ENCODE measurements around the gene PCCA. TPM values are rescaled to one million over a fixed set of nuclear protein-coding genes. Genes with fewer than 3 reads are reported as not detected.
A peak's percentile ranks its signal among the peaks of the same experiment; 100 is the strongest.

Gene PCCA
- polyA plus RNA-seq, 1 experiment = 3.0 TPM

- Histone ChIP-seq H3K27me3 (ENCODE audit: control insufficient read depth, insufficient read depth, low read length) (no peaks in the 10 kb centered on the region), H3K4me3 (ENCODE audit: low read depth, low read length) (no peak overlapping the region), H3K36me3 (ENCODE audit: control insufficient read depth, insufficient read depth, low read length) (no peaks in the 10 kb centered on the region)
- TF ChIP-seq, protein P1, sequence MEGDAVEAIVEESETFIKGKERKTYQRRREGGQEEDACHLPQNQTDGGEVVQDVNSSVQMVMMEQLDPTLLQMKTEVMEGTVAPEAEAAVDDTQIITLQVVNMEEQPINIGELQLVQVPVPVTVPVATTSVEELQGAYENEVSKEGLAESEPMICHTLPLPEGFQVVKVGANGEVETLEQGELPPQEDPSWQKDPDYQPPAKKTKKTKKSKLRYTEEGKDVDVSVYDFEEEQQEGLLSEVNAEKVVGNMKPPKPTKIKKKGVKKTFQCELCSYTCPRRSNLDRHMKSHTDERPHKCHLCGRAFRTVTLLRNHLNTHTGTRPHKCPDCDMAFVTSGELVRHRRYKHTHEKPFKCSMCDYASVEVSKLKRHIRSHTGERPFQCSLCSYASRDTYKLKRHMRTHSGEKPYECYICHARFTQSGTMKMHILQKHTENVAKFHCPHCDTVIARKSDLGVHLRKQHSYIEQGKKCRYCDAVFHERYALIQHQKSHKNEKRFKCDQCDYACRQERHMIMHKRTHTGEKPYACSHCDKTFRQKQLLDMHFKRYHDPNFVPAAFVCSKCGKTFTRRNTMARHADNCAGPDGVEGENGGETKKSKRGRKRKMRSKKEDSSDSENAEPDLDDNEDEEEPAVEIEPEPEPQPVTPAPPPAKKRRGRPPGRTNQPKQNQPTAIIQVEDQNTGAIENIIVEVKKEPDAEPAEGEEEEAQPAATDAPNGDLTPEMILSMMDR (IDR thresholded peaks at IDR 0.05; ENCODE audit: insufficient read depth, low read depth, low read length) = no peak
- no peak for DNase-seq (ENCODE audit: low read depth)
- CTCF ChIA-PET = no interaction called here
- POLR2A ChIA-PET = no interaction called here
Observed at GRCh38 chr13:100130092-100130491, 41.2 kb downstream of the PCCA start.

- TF ChIP-seq, protein P1 (IDR thresholded peaks at IDR 0.05; ENCODE audit: insufficient read depth, low read depth, low read length) = no peak
- ChIA-PET POLR2A (no interaction called here), CTCF (no interaction called here)
- DNase-seq (ENCODE audit: low read depth) = no peak
- Histone ChIP-seq H3K36me3 (ENCODE audit: control insufficient read depth, insufficient read depth, low read length) (no peaks in the 10 kb centered on the region), H3K4me3 (ENCODE audit: low read depth, low read length) (no peak overlapping the region), H3K27me3 (ENCODE audit: control insufficient read depth, insufficient read depth, low read length) (no peaks in the 10 kb centered on the region)
Observed at GRCh38 chr13:100130930-100131511, 42.1 kb downstream of the PCCA start.

DNA sequence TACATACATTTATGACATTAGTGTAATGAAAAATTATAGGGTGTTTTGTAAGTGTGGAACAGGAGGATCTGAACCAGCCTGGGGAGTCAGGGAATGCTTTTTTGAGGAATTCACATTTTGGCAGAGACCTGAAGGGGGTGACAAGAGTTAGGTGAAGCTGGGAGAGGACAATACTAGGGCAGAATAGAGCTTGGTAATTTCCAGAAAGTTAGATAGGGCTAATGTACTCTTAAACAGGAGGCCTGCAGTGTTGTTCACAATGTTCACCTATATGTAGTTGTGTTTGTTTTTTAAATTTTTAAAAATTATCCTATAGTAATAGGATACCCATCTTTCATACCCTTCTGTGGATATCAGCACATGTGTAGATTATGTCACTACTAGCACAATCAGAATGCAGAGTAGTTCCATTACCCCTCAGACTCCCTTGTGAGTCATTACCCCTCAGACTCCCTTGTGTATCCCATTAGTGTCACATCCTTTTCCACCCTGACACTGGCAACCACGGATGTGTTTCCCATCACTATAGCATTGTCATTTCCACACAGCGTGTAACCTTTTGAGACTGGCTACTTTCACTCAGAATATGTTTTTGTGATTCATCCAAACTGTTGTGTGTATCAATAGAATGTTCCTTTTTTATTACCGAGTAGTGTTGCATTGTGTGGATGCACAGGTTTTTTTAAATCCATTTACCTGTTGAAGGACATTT lies 43.1 kb downstream of the PCCA start:
- H3K27me3 ChIP-seq (ENCODE audit: control insufficient read depth, insufficient read depth, low read length) = no peaks in the 10 kb centered on the region
- POLR2A ChIA-PET = no interaction called here
- TF ChIP-seq, protein P1 (IDR thresholded peaks at IDR 0.05; ENCODE audit: insufficient read depth, low read depth, low read length) = no peak
- peak; percentile 31 for DNase-seq (ENCODE audit: low read depth)
- H3K4me3 ChIP-seq (ENCODE audit: low read depth, low read length) = no peak overlapping the region
- CTCF ChIA-PET = interaction anchor here (0.6 kb wide), 1 partner anchor 21 kb away, joined by 3 read pairs; no protein-coding TSS in a partner anchor
- H3K36me3 ChIP-seq (ENCODE audit: control insufficient read depth, insufficient read depth, low read length) = no peaks in the 10 kb centered on the region

DNA sequence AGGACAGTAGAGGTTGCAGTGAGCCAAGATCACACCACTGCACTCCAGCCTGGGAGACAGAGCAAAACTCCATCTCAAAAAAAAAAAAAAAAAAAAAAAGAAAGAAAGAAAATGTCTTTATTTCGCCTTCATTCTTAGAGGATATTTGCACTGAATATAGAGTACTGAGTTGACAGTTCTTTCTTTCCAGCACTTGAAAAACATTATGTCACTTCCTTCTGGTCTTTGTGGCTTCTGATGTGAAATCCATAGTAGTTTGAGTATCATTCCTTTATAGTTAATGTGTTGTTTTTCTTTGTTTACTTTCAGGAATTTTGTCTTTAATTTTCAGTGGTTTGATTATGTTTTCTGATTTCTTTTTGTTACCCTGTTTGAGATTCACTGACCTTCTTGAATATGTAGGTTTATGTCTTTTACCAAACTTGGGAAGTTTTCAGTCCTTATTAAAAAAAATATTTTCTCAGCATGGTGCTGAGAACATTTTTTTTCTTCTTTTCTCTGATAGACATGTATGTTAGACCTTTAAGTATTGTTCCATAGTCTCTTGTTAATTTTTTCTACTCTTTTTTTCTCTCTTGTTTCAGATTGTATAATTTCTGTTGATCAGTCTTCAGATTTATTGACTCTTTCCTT lies 50.1 kb downstream of the PCCA start:
- DNase-seq (ENCODE audit: low read depth) = no peak
- no peaks in the 10 kb centered on the region for H3K27me3 ChIP-seq (ENCODE audit: control insufficient read depth, insufficient read depth, low read length)
- no peaks in the 10 kb centered on the region for H3K36me3 ChIP-seq (ENCODE audit: control insufficient read depth, insufficient read depth, low read length)
- H3K4me3 ChIP-seq (ENCODE audit: low read depth, low read length) = no peak overlapping the region
- POLR2A ChIA-PET = no interaction called here
- CTCF ChIA-PET = no interaction called here
- TF ChIP-seq, protein P1 (IDR thresholded peaks at IDR 0.05; ENCODE audit: insufficient read depth, low read depth, low read length) = no peak

- ChIA-PET POLR2A (no interaction called here), CTCF (no interaction called here)
- Histone ChIP-seq H3K27me3 (ENCODE audit: control insufficient read depth, insufficient read depth, low read length) (no peaks in the 10 kb centered on the region), H3K36me3 (ENCODE audit: control insufficient read depth, insufficient read depth, low read length) (no peaks in the 10 kb centered on the region), H3K4me3 (ENCODE audit: low read depth, low read length) (no peak overlapping the region)
- DNase-seq (ENCODE audit: low read depth) = no peak
- TF ChIP-seq, protein P1 (IDR thresholded peaks at IDR 0.05; ENCODE audit: insufficient read depth, low read depth, low read length) = no peak
Observed at GRCh38 chr13:100139817-100140216, 50.9 kb downstream of the PCCA start.
